Amniotic stem cell (primary cell): ENCODE results near the gene EHD4.

Experiments
- DNase-seq: peaks from one replicate; lab custom pipeline; 2025; lab: John Stamatoyannopoulos, UW

EHD4 gene

DNA sequence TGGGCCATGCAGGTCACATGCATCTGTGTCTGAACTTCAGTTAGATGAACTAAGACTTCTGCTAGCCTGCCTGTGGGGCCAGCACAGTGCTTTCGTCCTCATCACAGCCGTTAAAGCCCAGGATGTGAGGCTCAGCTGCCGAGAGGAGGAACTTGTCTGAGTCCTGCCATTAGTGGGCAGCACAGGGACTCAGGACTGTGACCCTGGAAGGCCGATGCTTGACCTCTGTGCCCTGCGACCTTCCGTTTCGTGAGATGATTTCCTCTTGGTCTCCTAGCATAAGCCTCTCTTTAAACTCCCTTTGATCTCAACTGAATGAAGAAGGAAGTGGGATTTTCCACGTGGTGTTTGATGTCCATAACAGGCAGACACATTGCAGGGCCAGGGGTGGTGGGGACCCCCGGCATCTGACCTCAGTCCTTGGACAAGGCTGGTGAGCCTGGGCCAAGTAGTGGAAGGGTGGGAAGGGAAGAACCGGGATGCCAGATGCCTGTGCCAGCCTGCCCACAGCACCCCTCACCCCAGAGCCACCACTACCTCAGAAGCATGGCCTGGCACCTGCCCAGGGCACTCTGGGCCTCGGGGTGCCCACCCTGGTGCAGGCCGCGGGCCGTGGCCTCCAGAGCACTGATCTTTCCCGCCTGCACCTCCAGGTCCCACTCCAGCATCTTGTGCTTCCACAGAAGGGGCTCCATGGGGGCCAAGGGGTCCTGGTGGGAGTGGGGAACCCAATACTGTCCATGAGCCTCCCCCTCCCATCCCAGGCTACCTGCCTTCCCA lies 112.1 kb downstream of the EHD4 start:
- DNase-seq = no peak

DNA sequence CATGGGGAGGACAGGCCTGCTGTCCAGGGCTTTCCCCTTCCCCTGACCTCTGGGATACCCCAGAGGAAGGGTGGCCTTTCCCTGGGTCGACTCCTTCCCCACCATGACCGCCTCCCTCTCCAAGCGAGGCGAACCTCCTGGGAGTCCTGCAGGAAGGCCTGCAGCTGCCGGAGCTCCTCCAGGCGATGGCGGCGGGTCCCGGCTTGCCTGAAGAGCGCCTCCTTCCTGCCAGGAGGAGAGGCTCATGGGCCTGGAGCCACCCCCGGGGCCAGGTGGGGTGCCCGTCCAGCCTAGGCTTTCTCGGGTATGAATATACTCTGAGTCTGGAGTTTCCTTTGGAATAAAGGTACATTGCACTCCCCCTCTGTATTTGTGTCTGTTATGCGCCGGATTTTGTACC lies 113.6 kb downstream of the EHD4 start:
- DNase-seq = no peak

DNA sequence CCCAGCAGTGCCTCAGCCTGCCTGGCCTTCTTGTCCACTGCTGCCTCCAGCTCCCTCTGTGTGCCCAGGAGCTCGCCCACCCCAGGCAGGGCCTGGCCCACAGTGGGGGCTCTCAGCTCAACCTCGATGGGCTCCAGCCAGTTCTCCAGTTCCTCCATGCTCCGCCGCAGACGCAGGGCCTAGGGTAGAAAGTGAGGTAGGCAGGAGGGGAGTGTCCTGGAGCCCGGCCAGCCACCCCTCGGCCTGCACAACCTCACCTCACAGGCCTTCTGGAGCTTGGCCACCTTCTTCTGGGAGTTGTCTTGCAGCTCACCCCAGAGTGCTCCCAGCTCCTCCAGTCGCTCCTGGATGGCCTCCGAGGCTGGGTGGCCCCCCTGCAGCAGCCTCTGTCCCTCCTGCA lies 115.0 kb downstream of the EHD4 start:
- no peak for DNase-seq

DNA sequence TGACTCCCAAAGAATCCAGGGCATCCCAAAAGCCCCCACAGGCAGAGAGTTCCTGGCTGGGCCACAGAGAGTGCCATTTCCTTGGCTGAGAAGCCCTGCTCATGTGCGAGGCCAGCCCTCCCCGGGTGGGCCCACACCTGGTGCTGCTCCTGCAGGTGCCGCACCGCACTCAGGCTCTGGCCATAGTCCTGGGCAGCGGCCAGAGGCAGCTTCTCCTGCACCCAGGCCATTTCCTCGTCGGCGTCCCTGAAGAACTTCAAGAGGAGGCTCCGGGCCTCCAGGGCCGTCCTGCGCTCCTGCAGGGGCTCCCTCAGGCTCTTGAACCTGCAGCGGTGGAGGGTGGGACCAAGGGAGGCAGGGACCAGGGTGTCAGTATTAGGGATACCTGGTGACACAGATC lies 115.6 kb downstream of the EHD4 start:
- DNase-seq = no peak

DNA sequence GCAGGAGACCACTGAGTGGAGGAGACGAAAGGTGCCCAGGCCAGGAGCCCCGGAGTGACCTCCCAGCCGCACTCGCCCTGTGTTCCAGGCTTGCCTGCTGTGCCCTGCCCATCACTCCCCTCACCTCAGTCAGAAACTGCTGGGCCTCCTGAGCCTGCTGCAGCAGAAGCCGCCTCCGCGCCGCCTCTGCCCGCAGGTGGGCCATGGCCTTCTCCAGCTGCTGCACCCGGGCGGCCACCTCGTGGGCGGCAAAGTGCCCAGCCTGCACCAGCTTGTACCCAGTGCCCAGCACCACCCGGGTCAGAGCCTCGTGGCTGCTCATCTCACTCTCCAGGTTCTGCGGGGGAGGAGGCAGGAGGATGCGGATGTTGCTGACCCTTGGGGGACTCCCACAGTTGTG lies 116.1 kb downstream of the EHD4 start:
- no peak for DNase-seq

DNA sequence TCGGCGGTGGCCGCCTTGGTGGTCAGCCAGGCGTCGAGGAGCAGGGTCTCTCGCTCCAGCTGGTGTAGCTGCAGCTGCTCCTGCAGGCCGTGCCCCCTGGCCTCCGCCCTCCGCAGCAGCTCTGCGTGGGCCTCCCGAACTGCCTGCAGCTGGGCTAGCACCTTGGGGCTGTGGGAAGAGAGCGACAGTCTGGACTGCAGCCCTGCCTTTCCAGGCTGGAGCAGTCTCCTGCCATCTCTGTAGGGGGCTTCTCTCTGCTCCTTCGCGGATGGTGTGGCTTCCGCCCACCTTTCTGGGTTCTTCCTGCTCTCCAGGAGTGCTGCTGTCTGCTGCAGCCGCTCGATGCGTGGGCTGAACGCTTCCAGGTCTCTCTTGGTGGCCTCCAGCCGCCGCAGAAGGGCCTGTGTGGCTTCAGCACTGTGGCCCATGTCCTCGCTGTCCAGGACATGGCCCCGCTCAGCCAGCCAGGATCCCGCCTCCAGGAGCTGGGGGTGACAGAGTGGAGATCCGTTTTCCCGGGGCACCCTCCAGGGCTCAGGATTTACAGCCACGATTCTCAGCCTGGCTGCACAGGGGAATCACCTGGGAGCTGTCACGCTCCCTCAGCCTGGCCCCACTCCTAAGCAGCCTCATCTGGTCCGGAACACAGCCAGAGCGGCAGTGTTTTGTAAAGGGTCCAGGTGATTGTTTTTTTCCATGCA lies 116.9 kb downstream of the EHD4 start:
- DNase-seq = no peak

- no peak for DNase-seq
Observed at GRCh38 chr15:41854443-41854842, 117.9 kb downstream of the EHD4 start.

GRCh38 chr15:41853831-41854230 lies 118.5 kb downstream of the EHD4 start:
- no peak for DNase-seq

DNA sequence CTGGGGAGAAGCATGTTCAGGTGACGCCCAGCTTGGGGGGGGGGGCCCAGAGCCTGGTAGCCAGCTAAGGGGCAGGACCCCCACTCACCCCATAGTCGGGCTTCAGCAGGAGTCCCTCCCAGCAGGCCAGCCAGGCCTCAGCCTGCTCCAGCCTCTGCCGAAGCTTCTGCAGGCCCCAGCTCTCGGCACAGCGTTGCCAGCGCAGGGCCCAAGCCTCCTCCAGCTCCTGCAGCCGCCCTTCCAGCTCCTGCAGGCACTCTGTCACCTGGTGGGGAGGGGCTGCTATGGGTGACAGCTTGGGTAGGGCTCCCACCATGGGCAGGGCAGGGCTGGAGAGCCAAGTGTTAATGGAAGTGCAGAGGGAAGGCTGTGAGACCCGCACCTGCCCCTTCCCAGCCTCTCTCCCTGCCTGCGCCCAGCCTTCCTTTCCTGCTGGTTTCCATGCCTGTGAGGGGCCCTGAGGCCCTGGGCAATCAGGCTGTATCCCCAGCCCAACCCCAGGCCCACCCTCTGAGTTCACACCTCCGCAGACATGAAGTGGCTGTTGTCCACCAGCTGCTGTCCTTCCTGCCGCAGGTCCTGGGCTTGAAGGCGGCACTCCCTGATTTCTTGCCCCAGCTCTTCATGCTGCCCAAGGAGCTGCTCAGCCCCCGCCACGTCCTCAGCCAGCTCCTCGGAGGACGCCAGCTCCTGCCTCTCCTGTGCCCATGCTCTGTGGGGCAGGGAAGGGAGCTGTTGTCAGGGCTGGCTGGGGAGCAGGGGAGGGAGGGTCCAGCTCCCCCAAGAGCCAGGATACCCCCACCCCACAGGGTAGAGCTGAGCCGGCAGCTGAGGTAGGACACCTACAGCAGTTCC lies 119.4 kb downstream of the EHD4 start:
- no peak for DNase-seq

GRCh38 chr15:41851755-41852370 lies 120.5 kb downstream of the EHD4 start:
- DNase-seq = no peak

GRCh38 chr15:41851167-41851523 lies 121.2 kb downstream of the EHD4 start:
- no peak for DNase-seq

DNA sequence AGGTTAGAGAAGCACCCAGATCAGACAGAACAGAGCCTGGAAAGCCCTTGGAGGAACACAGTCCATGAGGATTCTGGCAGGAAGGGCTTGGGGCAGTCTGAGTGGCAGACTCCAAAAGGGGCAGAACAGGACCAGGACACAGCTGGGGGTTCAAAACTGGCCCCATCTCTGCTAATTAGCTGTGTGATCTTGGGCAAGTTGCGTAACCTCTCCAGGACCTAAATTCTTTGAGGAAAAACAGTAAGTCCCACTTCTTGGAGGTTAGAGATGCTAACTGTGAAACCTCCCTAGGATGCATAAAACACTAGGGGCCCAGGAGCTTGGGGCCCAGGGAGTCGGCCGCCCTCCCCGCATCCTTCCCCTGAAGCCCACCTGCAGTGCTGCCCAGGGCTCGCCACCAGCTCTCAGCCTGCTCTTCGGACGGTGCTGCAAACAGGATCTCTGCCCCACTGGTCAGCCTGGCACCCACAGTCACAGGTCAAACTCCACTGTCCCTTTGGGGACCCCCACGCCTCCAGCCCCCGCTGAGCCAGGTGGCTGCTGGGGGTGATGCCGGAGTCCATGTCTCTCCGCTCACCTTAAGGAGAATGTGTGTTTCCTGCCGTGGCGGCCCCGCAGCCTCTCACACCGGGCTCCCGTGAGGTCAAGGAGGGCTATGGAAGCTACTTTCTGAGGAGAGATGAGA lies 121.7 kb downstream of the EHD4 start:
- no peak for DNase-seq

GRCh38 chr15:41849861-41850260 lies 122.5 kb downstream of the EHD4 start:
- DNase-seq = no peak

DNA sequence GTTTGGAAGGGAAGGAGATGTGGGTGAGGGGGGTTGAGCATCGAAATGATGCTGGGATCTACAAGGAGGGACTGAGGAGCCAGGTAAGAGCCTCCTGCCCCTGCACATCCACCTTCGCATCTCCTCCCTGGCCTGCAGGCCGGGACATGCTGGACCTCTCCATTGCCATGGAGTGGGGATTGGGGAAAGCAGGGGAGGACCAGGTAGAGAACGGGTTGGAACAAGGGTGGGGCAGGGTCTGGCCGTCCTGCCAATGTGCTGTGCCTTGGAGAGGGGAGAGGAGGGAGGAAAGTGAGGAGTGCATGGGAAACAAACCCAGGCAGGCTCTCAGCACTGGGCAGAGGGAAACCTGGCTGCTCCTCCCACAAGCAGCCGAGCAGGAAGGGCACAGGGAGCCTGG lies 123.2 kb downstream of the EHD4 start:
- no peak for DNase-seq

DNA sequence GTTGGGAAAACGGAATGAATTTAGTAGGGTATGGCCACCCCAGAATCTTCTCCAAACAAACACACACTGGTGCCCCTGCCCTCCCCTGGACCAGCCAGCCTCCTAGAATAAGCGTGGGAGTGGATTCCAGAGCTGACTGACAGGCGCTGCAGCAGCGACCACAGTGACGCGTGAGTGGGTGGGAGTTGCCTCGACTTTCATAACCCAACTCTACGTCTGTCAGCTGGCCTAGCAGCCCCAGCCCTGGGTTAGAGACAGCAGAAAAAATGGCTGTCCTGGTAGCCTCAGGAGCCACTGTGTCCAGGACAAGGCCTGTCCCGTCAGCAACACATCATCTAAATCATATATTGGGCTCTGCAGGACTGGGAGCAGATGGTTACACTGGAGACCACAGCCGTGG lies 123.7 kb downstream of the EHD4 start:
- DNase-seq = no peak

DNA sequence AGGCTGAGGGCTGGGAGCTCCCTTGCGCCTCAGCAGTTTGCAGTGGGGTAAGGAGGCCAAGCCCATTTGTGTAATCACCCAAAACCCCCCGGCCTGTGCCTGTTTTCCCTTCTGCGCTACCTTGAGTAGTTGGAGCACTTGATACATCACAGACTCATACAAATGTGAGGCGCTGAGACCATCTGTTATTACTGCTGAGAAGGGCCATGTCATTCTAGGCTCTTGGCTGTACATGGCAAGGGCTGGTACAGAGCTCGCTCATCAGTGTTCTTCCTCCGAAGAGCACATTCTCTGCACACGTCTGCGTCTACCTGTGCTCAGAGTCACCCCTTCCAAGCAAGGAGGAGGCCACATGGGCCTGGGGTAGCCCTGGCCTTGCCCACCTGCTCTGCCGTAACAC lies 124.4 kb downstream of the EHD4 start:
- no peak for DNase-seq

DNA sequence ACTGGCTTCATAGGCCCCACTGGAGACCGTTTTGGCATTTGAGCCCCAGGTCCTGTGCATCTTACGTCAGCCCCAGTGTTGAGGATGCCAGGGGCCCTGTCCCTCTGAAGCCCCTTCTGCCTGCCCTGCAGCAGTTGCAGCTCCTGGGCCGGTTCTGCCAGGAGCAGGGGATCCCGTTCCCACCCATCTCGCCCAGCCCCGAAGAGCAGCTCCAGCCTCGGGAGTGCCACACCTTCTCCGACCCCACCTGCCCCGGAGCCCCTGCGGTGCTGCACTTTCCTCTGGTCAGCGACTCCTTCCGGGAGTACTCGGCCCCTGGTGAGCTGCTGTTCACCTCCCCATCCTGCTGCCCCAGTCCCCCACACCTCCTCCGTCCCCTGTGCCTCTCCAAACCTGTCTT lies 125.2 kb downstream of the EHD4 start:
- DNase-seq = no peak
